CD4-positive, alpha-beta memory T cell (primary cell): ENCODE measurements around the gene CXCR6. TPM values are rescaled to one million over a fixed set of nuclear protein-coding genes. Genes with fewer than 3 reads are reported as not detected.
A peak's percentile ranks its signal among the peaks of the same experiment; 100 is the strongest.

Experiments
- CTCF ChIA-PET: fragments of 350-600 bp; sonication (Branson Sonifier 250); formaldehyde crosslinking; loops from one replicate; lab custom pipeline; 2021; ENCODE audit warnings: inconsistent platforms; ENCODE audit not compliant: partially characterized antibody; lab: Charles Lee
- POLR2A ChIA-PET: fragments of 350-600 bp; sonication (Branson Sonifier 250); formaldehyde crosslinking; loops from one replicate; lab custom pipeline; 2021; ENCODE audit not compliant: partially characterized antibody; lab: Charles Lee
- DNase-seq, 5 donors: peaks; one replicate each; pipeline versions ENCODE4 v3.0.0 to v3.0.0-alpha.2; 2020 to 2022; ENCODE audit warnings: mixed read lengths in 1 of 5
- H3K27ac ChIP-seq: one replicate; pipeline ENCODE4 v1.7.0; 2013; ENCODE audit warnings: low read depth, low read length
- H3K27me3 ChIP-seq: 2 replicates; pipeline ENCODE4 v1.7.0; 2013; ENCODE audit warnings: mild to moderate bottlenecking, low read length, moderate library complexity; ENCODE audit not compliant: insufficient read depth
- H3K36me3 ChIP-seq: 2 replicates; pipeline ENCODE4 v1.7.0; 2013; ENCODE audit warnings: mild to moderate bottlenecking, low read length, moderate library complexity; ENCODE audit not compliant: insufficient read depth
- H3K4me1 ChIP-seq: 2 replicates; pipeline ENCODE4 v1.7.0; 2013; ENCODE audit warnings: mild to moderate bottlenecking, low read length, moderate library complexity; ENCODE audit not compliant: insufficient read depth
- H3K4me3 ChIP-seq, 2 donors: one replicate each; pipeline ENCODE4 v1.7.0; 2013; ENCODE audit warnings: low read length in 2 of 2, mild to moderate bottlenecking in 1 of 2
- H3K9me3 ChIP-seq, 2 donors: one replicate each; pipeline ENCODE4 v1.7.0; 2013; ENCODE audit warnings: low read length in 2 of 2, control low read depth in 1 of 2; ENCODE audit not compliant: control insufficient read depth in 1 of 2
- H3K27ac Mint-ChIP-seq, 7 donors: one replicate each; pipeline ENCODE4 v1.8.0; 2020 to 2021; ENCODE audit warnings: mixed read lengths in 7 of 7, mild to moderate bottlenecking in 6 of 7, inconsistent platforms in 3 of 7, moderate library complexity in 3 of 7
- H3K27me3 Mint-ChIP-seq, 2 donors: one replicate each; pipeline ENCODE4 v1.8.0; 2020 to 2021; ENCODE audit warnings: mixed read lengths in 2 of 2
- H3K36me3 Mint-ChIP-seq, 2 donors: one replicate each; pipeline ENCODE4 v1.8.0; 2020 to 2021; ENCODE audit warnings: mixed read lengths in 2 of 2, inconsistent platforms in 1 of 2, mild to moderate bottlenecking in 1 of 2
- H3K4me1 Mint-ChIP-seq, 4 donors: one replicate each; pipeline ENCODE4 v1.8.0; 2020 to 2021; ENCODE audit warnings: mixed read lengths in 4 of 4, mild to moderate bottlenecking in 1 of 4
- H3K4me3 Mint-ChIP-seq, 8 donors: one replicate each; pipeline ENCODE4 v1.8.0; 2020 to 2021; ENCODE audit warnings: mixed read lengths in 8 of 8, mild to moderate bottlenecking in 7 of 8, moderate library complexity in 6 of 8, inconsistent platforms in 3 of 8
- H3K9me3 Mint-ChIP-seq, 8 donors: one replicate each; pipeline ENCODE4 v1.8.0; 2020 to 2021; ENCODE audit warnings: mixed read lengths in 8 of 8, mild to moderate bottlenecking in 5 of 8, inconsistent platforms in 3 of 8, moderate library complexity in 1 of 8
- intact Hi-C: fragments of 100-400 bp; cut with micrococcal nuclease; formaldehyde crosslinking; loops from one replicate; pipeline ENCODE4 v1.15.1; 2023
- polyA plus RNA-seq, 2 donors: library from polyadenylated mRNA; unstranded; fragments of 300-500 nt; fragmentation: Illumina TruSeq; gene quantifications; one replicate each; pipeline ENCODE4 v1.2.3, GENCODE V29; 2021
- total RNA-seq, 2 experiments: library from RNA; stranded (reverse); gene quantifications; one replicate each; pipeline ENCODE4 v1.2.3, GENCODE V29; 2021

The CXCR6 gene
- total and polyA plus RNA-seq, 4 experiments from 2014 or later = 6.1 to 13.6 (median 9.1) TPM

DNA sequence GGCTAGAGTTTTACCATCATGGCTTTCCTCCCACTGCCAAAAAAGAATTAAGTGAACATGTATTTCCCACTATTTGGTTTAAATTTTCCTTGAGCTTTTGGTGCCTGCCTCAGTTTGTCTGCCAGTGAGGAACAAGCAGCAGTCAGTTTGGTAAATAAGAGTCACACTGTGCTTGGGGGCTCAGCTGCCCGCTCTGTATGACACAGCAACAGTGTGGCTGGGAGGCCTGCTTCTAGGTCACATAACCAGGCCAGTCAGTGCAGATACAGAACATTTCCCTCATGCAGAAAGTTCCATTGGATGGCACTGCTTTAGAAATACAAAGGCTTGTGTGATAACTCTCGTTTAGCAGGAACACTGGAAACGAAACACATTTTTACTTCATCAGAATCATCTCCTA, 26.7 kb downstream of the CXCR6 start:
- H3K27me3 ChIP-seq = no peaks in the 10 kb centered on the region
- Mint-ChIP-seq H3K4me1 (peaks cover 31 to 90% (median 59%) of the 10 kb centered on the region in 4 donors), H3K4me3 (no peak overlapping the region), H3K9me3 (no peaks in the 10 kb centered on the region), H3K36me3 (peaks cover 63 to 70% of the 10 kb centered on the region in 2 donors), H3K27me3 (no peaks in the 10 kb centered on the region), H3K27ac (peak overlapping the region in 4 of 7 donors; percentile 11 to 61 (median 36))
- H3K27ac ChIP-seq = no peak overlapping the region
- H3K36me3 ChIP-seq = peaks cover 62% of the 10 kb centered on the region
- no peaks in the 10 kb centered on the region for H3K9me3 ChIP-seq
- no peak for DNase-seq
- ChIA-PET CTCF (interaction anchor here (6.3 to 14.1 kb wide), 3 partner anchors 12 to 108 kb away, joined by 38 to 153 read pairs (median 153); partner anchors contain the start of gene CXCR6), POLR2A (interaction anchor here (0.8 to 8.0 kb wide), 8 partner anchors 8 to 96 kb away, joined by 3 to 80 read pairs (median 4); partner anchors contain the start of genes CXCR6 and FYCO1)
- no peak overlapping the region for H3K4me3 ChIP-seq
- intact Hi-C loops = no loop called here
- H3K4me1 ChIP-seq = peaks cover 75% of the 10 kb centered on the region

DNA sequence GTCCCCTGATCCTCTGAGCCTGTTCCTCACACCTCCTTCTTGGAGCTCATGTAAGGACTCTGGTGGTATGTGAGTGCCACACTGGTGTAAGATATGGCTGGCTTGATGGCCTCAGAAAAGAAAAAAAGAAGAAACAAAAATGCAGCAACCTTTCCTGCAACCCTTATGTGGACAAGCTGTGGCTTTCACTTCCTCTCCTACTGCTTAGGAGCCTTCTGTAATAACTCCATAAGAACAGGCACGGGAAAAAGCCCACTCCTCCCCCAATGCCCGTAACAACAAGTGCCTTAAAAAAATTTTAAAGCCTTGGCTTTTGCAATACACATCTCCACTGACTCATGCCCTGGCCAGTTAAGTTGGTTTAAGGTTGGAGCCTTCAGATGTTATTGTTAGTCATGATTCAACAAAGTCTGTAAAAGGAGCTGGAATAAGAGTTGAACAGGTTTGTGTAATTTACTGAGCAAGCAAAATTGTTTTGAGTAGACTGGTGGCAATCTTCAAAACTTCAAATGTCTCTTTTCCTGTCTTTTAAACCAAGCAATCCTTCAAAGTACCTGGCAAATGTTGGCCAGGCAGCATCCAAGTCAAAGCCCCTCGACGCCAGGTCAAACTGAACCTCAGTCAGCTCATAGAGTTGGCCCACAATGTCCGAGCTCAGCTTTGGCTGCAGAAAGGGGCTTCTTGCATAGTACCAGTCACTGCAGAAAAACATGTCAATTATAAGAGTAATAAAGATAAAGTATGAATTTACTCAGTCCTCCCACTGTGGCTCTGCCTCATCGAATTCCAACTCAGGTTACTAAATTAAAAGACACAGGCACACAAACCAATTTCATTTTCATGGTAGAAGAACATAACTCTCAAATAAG, 29.5 kb downstream of the CXCR6 start:
- Histone ChIP-seq H3K27ac (no peak overlapping the region), H3K9me3 (no peaks in the 10 kb centered on the region), H3K36me3 (peaks cover 49% of the 10 kb centered on the region), H3K4me3 (no peak overlapping the region), H3K27me3 (no peaks in the 10 kb centered on the region), H3K4me1 (peaks cover 75% of the 10 kb centered on the region)
- DNase-seq = no peak
- Mint-ChIP-seq H3K9me3 (no peaks in the 10 kb centered on the region), H3K27ac (peak overlapping the region; percentile 63 to 90 (median 75)), H3K4me1 (peaks cover 40 to 91% (median 66%) of the 10 kb centered on the region in 4 donors), H3K4me3 (peak overlapping the region in 4 of 8 donors; percentile 20 to 54 (median 28)), H3K36me3 (peaks cover 53 to 70% of the 10 kb centered on the region in 2 donors), H3K27me3 (no peaks in the 10 kb centered on the region)
- intact Hi-C loops = no loop called here
- ChIA-PET CTCF (interaction anchor here (1.5 to 6.1 kb wide), 2 partner anchors 28 to 105 kb away, joined by 4 to 65 read pairs; no protein-coding TSS in a partner anchor), POLR2A (interaction anchor here (1.1 to 7.3 kb wide), 8 partner anchors 9 to 95 kb away, joined by 3 to 108 read pairs (median 5); partner anchors contain the start of gene FYCO1)

DNA sequence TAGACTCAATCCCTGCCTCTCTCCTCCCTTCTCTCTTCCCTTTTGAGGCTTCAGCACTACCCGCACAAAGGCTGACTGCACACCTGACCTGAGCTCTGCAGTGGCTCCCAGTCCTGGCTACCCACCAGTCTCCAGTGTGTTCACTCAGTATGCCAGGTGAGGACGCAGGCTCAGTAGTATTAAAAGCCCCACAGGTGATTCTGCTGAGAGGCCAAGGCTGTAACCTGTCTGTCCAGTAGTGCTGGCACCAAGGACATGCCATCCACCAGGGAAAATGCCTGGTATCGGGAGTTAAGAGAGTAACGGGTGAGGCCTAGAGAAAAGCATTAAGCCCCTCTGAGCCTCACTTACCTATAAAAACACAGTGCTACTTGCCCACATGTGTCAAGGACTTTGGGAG, 31.4 kb downstream of the CXCR6 start:
- H3K4me1 ChIP-seq = peaks cover 89% of the 10 kb centered on the region
- CTCF ChIA-PET = interaction anchor here (1.4 to 6.1 kb wide), 3 partner anchors 10 to 103 kb away, joined by 4 to 65 read pairs (median 6); no protein-coding TSS in a partner anchor
- no peaks in the 10 kb centered on the region for H3K27me3 ChIP-seq
- peaks cover 49 to 66% of the 10 kb centered on the region in 2 donors for H3K36me3 Mint-ChIP-seq
- H3K4me3 Mint-ChIP-seq = peak overlapping the region in 2 of 8 donors; percentile 0 to 59
- no peak overlapping the region for H3K4me3 ChIP-seq
- H3K27ac Mint-ChIP-seq = peak overlapping the region; percentile 32 to 96 (median 86)
- POLR2A ChIA-PET = interaction anchor here (2.6 to 7.3 kb wide), 4 partner anchors 10 to 93 kb away, joined by 29 to 108 read pairs (median 54); partner anchors contain the start of gene FYCO1
- no peak for DNase-seq
- no peak overlapping the region for H3K27ac ChIP-seq
- no peaks in the 10 kb centered on the region for H3K9me3 Mint-ChIP-seq
- peaks cover 31% of the 10 kb centered on the region for H3K36me3 ChIP-seq
- peaks cover 55 to 96% (median 78%) of the 10 kb centered on the region in 4 donors for H3K4me1 Mint-ChIP-seq
- intact Hi-C loops = loop anchor here (5.0 kb wide), 1 partner anchor 32 kb away; the partner anchor contains the start of gene CXCR6
- no peaks in the 10 kb centered on the region for H3K27me3 Mint-ChIP-seq
- H3K9me3 ChIP-seq = no peaks in the 10 kb centered on the region

DNA sequence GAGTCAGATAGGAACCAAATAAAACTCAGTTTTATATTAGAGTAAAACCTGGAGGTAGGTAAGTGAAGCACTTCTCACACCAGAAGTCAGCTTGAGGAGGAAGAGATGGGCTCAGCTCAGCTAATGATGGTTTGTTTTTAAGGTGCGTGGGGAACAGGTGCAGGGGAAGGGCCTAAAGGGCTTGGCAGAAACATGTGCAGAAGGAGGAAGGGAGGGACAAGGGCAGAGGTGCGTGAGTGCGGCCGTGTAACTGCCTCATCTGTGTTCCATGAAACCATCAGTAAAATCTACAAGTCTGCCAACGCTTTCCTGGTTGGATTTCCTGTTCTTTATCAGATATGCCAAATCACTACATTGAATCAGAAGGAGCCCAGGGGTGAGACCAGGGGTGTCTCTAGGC, 32.4 kb downstream of the CXCR6 start:
- H3K4me3 ChIP-seq = no peak overlapping the region
- Mint-ChIP-seq H3K4me1 (peaks cover 55 to 96% (median 77%) of the 10 kb centered on the region in 4 donors), H3K27me3 (no peaks in the 10 kb centered on the region), H3K4me3 (peak overlapping the region in 7 of 8 donors; percentile 4 to 86 (median 54)), H3K9me3 (no peaks in the 10 kb centered on the region), H3K36me3 (peaks cover 42 to 63% of the 10 kb centered on the region in 2 donors), H3K27ac (peak overlapping the region; percentile 86 to 96 (median 90))
- peak overlapping the region; percentile 36 for H3K27ac ChIP-seq
- POLR2A ChIA-PET = interaction anchor here (1.1 to 7.3 kb wide), 8 partner anchors 9 to 563 kb away, joined by 3 to 108 read pairs (median 31); partner anchors contain the start of genes CXCR6 and FYCO1
- CTCF ChIA-PET = interaction anchor here (0.8 to 6.1 kb wide), 8 partner anchors 9 to 102 kb away, joined by 3 to 65 read pairs (median 9); partner anchors contain the start of gene CXCR6
- DNase-seq = no peak
- H3K9me3 ChIP-seq = no peaks in the 10 kb centered on the region
- peaks cover 27% of the 10 kb centered on the region for H3K36me3 ChIP-seq
- intact Hi-C loops = loop anchor here (1.0 to 5.0 kb wide), 4 partner anchors 10 to 93 kb away; partner anchors contain the start of genes CXCR6 and FYCO1
- no peaks in the 10 kb centered on the region for H3K27me3 ChIP-seq
- peaks cover 96% of the 10 kb centered on the region for H3K4me1 ChIP-seq

DNA sequence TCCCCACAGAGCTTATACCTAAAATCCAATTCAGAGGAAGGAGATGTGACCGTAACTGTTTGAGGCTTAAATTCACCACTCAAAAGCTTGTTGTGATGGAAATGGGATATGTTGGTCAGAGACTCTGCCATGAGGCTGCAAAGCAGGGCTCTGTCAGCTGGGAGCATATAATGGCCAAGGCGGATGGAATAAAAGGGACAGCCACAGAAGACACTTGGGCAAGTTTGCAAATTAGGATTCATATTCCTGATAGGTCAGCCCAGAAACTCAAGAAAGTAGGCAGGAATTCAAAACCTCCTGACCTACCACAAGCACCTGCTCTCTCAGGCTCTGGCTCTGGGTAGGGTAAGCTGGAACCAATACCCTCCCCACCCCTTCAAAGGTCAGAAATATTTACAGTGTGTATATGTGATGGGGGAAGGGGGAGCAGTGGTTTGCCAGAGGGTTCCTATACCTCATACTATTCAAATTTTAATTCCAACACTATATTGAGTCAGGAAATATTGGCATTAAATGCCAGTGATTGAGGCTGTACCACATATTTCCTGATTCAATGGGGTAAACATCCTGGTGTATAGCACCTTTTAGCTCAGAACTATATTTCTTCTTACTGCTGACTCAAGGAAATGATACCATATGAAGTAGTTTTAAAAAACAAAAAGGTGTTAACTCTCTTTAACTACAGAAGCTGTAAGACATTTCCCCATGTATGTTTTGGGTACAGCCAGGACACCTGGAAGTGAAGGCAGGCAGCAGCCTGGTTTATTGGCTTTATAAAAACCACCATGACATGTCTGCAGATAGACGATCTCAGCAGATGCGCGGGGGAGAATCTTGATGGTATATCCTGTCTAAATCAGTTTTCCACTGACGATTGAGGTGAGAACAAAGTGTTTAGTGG, 33.2 kb downstream of the CXCR6 start:
- DNase-seq = peak; percentile 53 to 78 (median 56)
- H3K27me3 Mint-ChIP-seq = no peaks in the 10 kb centered on the region
- no peaks in the 10 kb centered on the region for H3K9me3 ChIP-seq
- H3K27me3 ChIP-seq = no peaks in the 10 kb centered on the region
- no peaks in the 10 kb centered on the region for H3K9me3 Mint-ChIP-seq
- ChIA-PET POLR2A (interaction anchor here (0.6 to 7.3 kb wide), 18 partner anchors 8 to 563 kb away, joined by 3 to 108 read pairs (median 4); partner anchors contain the start of genes CCR5, CXCR6, FYCO1 and LZTFL1), CTCF (interaction anchor here (0.8 to 6.1 kb wide), 13 partner anchors 10 to 393 kb away, joined by 3 to 65 read pairs (median 5); partner anchors contain the start of genes CXCR6 and FYCO1)
- H3K27ac Mint-ChIP-seq = peak overlapping the region; percentile 86 to 96 (median 90)
- H3K4me1 ChIP-seq = peaks cover 99% of the 10 kb centered on the region
- peaks cover 30% of the 10 kb centered on the region for H3K36me3 ChIP-seq
- H3K36me3 Mint-ChIP-seq = peaks cover 41 to 65% of the 10 kb centered on the region in 2 donors
- peak overlapping the region in 1 of 2 donors; percentile 1 for H3K4me3 ChIP-seq
- intact Hi-C loops = loop anchor here (1.0 to 5.0 kb wide), 4 partner anchors 11 to 92 kb away; partner anchors contain the start of genes CXCR6 and FYCO1
- peak overlapping the region; percentile 36 for H3K27ac ChIP-seq
- H3K4me1 Mint-ChIP-seq = peaks cover 59 to 99% (median 77%) of the 10 kb centered on the region in 4 donors
- peak overlapping the region in 7 of 8 donors; percentile 4 to 86 (median 56) for H3K4me3 Mint-ChIP-seq
